HG03045 (cell line): ENCODE results near the gene IP6K3.

Experiments
- ATAC-seq: cut with Tn5 transposase; IDR thresholded peaks from one replicate; pipeline ENCODE4 v1.9.1; 2021; ENCODE audit warnings: mild to moderate bottlenecking, moderate library complexity; ENCODE audit not compliant: unreplicated experiment

Gene IP6K3

DNA sequence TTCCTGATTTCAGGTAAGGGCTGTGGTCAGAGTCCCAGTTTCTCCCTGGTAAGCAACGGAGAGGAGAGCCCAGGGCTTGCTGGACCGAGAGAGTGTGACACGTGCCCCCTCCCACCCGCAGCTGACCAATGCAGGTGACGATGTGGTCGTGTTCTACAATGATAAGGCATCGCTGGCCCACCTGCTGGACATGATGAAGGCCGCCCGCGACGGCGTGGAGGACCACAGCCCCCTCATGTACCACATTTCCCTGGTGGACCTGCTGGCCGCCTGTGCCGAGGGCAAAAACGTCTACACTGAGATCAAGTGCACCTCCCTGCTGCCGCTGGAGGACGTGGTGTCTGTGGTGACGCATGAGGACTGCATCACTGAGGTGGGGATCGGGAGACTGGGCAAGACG lies 66.9 kb downstream of the IP6K3 start:
- no peak for ATAC-seq

DNA sequence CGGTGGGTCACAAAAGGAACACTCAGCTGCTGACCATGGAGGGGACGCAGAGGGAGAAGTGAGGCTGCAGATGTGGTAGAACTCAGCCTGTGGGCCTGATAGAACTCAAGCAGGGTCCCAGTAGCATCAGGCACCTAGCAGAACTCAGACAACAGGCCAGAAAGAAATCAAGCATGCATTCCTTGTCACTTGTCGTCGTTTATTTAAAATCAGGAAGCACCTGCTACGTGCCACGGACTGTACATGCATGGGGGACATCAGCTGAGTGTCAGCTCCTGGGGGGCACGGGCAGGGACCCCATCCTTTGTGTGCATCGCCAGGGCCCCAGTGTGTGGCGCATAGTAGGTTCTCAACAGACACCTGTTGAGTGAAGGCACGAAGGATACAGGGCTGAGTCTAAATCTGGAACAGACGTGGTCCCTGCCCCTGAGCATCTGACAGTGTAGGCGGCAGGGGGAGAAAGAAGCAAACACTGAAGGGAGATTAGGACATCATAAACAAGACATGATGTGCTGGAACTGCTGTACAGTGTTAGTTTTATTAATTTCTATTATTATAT lies 67.7 kb downstream of the IP6K3 start:
- no peak for ATAC-seq

DNA sequence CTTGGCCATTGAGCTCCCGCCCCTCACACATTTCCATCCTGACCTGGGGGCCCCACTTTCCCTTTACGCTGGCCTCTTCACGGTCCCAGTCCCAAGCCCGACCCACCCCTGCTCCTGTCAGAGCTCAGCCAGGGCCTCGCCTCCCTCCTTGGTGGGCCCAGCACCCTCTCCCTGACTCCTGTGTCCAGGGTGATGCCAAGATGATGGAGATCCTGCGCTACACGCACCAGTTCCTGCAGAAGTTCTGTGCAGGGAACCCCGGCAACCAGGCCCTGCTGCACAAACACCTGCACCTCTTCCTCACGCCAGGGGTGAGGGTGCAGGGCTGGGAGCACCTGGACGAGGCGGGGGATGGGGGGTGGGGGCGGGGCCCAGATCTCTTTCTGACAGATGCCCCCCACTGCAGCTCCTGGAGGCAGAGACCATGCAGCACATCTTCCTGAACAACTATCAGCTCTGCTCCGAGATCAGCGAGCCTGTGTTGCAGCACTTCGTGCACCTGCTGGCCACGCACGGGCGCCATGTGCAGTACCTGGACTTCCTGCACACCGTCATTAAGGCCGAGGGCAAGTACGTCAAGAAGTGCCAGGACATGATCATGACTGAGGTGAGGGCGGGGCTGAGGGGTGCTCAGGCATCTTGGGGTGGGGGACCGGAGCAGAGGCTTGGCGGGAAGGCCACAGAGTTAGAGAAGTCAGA lies 68.3 kb downstream of the IP6K3 start:
- no peak for ATAC-seq

DNA sequence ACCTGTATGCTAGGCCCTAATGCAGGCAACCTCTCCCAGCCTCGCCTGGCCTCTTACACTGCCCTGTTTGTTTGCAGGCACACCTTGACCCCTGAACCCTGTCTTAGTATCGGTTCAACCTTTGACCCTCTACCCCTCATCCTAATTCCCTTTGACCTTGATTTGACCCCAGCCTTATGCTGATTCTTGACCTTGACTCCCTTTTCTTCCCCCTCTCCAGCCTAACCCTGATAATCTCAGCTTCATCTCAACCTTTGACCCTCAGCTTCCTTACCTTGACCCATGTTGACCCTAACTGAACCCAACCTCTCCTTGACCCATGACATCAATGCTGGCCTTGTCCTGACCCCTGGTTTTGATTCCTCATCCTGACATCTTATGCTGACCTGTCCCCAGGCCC lies 69.0 kb downstream of the IP6K3 start:
- ATAC-seq, result no peak

DNA sequence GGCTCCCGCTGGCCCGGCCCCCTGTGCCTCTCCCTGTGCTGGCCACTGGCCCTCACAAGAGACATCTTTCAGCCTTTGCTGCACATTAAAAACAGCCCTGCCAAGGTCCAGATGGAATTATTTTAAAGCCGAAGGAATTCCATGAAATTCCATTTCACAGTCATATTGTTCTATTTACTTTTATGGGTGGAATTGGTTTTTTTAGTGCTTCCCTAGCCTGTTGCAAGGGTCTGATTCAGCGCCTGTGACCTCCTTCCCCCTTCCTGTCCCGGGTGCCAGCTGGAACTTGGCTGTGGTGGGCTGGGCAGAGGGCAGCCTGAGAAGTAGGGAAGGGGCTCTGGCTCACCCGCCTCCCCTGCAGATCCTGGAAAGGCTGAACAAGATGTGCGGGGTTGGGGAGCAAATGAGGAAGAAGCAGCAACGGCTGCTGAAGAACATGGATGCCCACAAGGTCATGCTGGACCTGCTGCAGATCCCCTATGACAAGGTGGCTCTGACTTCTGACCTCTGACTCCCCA lies 69.5 kb downstream of the IP6K3 start:
- ATAC-seq, result no peak

DNA sequence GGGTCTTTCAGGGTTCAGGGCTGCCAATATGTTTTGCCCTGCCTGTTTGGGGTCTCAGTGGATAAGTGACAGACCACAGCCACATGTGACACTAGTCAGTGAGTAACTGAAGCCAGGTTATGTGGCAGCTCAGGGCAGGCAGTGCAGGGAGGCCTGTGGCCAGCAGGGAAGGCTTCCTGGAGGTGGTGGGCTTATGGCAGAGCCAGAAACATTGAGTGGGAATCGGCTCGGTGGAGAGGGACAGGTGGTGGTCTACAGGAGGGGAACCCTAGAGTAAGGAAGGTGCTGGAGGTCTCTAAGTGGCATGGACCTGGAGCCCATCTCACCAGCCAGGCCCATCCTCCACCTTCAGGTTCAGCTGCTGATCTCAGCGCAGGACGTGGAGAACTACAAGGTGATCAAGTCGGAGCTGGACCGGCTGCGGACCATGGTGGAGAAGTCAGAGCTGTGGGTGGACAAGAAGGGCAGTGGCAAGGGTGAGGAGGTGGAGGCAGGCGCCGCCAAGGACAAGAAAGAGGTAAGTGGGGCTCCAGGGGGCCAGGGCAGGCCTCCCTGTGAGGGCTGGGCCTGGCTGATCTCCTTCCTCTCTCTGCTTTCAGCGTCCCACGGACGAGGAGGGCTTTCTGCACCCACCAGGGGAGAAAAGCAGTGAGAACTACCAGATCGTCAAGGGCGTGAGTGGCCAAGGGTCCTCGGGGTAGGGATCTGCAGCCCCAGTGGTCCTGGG lies 70.1 kb downstream of the IP6K3 start:
- ATAC-seq, result no peak

DNA sequence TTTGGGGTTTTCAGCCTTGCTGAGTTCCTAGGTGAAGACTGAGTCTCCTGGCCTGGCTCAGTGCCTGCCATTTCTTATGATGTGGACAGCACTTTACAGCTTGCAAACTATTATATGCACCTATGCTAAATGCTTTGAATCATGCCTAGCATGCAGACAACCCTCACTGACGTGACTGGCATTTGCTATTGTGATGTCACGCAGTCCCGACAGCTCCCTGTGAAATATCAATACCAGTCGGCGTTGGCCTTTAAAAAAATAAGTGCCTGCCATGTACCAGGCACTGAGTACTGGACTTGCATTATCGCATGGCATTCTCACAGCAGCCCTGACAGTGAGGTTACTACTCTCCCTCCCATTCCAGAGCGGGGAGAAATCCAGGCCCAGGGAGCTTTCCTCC lies 70.7 kb downstream of the IP6K3 start:
- no peak for ATAC-seq

DNA sequence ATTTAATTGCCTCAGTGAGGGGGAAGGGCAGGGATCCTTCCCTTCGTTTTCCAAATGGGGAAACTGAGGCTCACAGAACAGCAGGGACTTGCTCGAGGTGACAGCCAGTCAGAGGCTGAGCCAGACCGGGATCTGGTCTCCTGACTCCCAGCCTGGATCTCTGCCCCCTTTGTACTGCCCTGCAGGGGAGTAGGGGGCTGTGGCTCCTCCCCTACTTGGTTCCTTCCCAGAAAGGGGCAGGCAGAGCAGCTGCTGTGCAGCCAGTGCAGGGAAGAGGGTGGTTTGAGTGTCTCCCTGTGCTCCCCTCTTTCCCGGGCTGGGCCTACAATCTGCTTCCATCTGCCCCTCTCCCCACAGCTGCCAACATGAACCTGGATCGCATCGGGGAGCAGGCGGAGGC lies 72.9 kb downstream of the IP6K3 start:
- no peak for ATAC-seq

DNA sequence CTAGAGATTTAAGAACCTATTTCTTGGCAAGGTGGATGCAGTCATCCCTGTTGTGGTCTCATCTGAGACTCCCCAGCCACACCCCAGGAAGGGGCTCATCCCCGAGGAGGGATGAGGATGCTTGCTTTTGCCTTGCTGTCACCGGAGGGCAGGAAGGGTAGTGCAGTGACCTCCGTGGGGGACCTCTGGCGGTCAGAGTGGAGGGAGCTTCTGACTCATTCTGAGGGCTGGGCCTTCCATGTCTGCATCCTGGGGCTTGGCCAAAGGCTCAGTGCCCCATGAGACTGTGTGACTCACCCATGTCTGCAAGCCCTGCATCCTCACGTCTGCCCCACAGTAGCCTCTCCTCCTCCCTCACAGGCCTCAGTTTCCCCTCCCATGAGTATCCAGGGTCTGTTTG lies 73.9 kb downstream of the IP6K3 start:
- no peak for ATAC-seq

DNA sequence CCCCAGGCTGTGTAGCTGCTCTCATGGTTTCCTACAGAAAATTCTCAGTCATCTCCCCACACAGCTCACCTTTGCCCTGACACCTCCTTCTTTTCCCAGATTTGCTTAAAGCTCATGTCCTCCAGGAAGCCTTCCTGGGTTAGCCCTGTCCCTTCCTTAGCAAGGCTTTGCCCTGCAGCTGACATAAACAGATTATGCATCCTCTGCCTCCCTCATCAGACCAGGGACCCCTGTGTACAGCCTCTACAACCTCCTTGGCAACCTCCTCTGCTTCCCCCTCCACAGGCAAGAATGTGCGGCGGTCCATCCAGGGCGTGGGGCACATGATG lies 75.0 kb downstream of the IP6K3 start:
- no peak for ATAC-seq
